Measurements from ENCODE around the gene FNBP1.

Gene FNBP1

GRCh38 chr9:129860653-129861446, 182.1 kb downstream of the FNBP1 start (continued):
- TF ChIP-seq ZNF23 (tag by site-specific recombination; IDR thresholded peaks at IDR 0.05; ENCODE audit: borderline replicate concordance) (no peak), ZNF362 (tag by site-specific recombination; IDR thresholded peaks at IDR 0.05) (no peak)

DNA sequence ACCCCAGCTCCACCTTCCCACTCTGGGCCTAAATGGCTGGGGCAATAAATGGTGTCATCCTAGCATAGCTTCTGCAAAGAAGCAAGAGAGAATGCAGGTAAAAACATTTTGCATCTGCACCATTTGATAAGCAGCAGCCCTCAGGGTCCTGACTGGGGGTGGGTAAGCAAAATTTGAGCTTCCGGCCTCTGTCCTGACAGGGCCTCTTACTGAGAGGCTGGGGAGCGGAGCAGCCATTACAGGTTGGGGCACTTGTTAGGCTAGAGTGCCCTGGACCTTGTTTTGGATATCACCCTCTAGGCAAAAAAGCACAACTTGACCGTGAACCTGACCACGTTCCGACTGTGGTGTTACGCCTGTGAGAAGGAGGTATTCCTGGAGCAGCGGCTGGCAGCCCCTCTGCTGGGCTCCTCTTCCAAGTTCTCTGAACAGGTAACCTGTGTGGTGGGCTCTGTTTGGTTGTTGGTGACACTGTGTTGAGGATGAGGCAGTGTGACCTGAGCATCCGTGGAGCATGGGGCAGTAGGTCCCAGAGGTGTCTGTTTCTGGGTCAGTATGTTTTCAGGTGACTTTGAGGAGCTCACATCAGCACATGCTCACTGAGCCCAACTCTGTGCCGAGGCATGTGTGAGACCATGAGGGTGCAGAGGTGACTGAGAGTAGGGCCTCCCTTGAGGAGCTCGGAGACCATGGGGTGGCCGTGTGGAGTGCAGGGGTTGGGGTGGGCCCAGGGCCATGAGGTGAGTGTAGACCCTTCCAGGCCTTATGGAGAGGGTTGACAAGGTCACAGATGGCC, 184.6 kb downstream of the FNBP1 start:
- TF ChIP-seq, protein P1, sequence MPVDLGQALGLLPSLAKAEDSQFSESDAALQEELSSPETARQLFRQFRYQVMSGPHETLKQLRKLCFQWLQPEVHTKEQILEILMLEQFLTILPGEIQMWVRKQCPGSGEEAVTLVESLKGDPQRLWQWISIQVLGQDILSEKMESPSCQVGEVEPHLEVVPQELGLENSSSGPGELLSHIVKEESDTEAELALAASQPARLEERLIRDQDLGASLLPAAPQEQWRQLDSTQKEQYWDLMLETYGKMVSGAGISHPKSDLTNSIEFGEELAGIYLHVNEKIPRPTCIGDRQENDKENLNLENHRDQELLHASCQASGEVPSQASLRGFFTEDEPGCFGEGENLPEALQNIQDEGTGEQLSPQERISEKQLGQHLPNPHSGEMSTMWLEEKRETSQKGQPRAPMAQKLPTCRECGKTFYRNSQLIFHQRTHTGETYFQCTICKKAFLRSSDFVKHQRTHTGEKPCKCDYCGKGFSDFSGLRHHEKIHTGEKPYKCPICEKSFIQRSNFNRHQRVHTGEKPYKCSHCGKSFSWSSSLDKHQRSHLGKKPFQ (tag by site-specific recombination; IDR thresholded peaks at IDR 0.05), result no peak
- TF ChIP-seq YY1 (tag by site-specific recombination; IDR thresholded peaks at IDR 0.05) (no peak), ZNF146 (tag by site-specific recombination; IDR thresholded peaks at IDR 0.05) (peak; percentile 57), KLF8 (tag by site-specific recombination; IDR thresholded peaks at IDR 0.05) (no peak), ZNF510 (tag by site-specific recombination; IDR thresholded peaks at IDR 0.05; ENCODE audit: insufficient replicate concordance) (no peak)
- POLR2A ChIA-PET, result interaction anchor here (0.6 kb wide), 1 partner anchor 192 kb away, joined by 3 read pairs; no protein-coding TSS in a partner anchor
- peaks cover 0 to 59% of the 10 kb centered on the region in 2 experiments; a peak in 1 of 3 replicates for H3K36me3 ChIP-seq (ENCODE audit: control insufficient read depth in 2 of 2, insufficient read depth in 1 of 2, low read length in 2 of 2)
- H3K4me1 ChIP-seq (ENCODE audit: control insufficient read depth, insufficient read depth, low read length), result no peaks in the 10 kb centered on the region
- CTCF ChIA-PET, result no interaction called here
- H3K9me3 ChIP-seq (ENCODE audit: control insufficient read depth, insufficient read depth, low read depth, low read length), result no peaks in the 10 kb centered on the region
- no peak overlapping the region for H3K27ac ChIP-seq (ENCODE audit: extremely low read depth, low read depth, low read length)
- no peak overlapping the region for H3K4me3 ChIP-seq (ENCODE audit: low read depth, low read length)

DNA sequence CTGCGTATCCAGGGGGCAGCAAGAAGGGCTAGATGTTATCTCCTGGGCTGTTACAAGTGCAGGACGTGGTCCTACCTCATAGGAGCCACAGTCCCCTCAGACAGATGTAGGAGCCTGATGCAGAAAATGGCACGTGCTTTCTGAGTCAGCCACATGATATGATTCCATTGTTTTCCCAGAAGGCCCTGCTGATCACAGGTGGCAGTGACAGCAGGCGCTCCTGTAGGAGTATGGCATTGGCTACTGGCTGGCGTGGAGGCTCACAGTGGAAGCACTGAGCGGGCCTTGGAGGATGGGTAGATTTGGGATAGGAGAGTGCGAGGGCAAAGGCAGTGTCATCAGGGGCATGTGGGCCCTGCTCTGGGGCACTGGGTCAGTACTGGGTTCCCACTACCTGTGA, 185.8 kb downstream of the FNBP1 start:
- POLR2A ChIA-PET, result no interaction called here
- CTCF ChIA-PET, result no interaction called here
- Histone ChIP-seq H3K27ac (ENCODE audit: extremely low read depth, low read depth, low read length) (no peak overlapping the region), H3K9me3 (ENCODE audit: control insufficient read depth, insufficient read depth, low read depth, low read length) (no peaks in the 10 kb centered on the region), H3K4me3 (ENCODE audit: low read depth, low read length) (no peak overlapping the region), H3K36me3 (ENCODE audit: control insufficient read depth in 2 of 2, insufficient read depth in 1 of 2, low read length in 2 of 2) (peaks cover 0 to 69% of the 10 kb centered on the region in 2 experiments; a peak in 1 of 3 replicates), H3K4me1 (ENCODE audit: control insufficient read depth, insufficient read depth, low read length) (no peaks in the 10 kb centered on the region)
- TF ChIP-seq ZNF558 (tag by site-specific recombination; IDR thresholded peaks at IDR 0.05) (no peak), SP3 (tag by site-specific recombination; IDR thresholded peaks at IDR 0.05) (no peak), ZNF561 (tag by site-specific recombination; IDR thresholded peaks at IDR 0.05; ENCODE audit: borderline replicate concordance) (no peak), ZNF645 (tag by site-specific recombination; IDR thresholded peaks at IDR 0.05) (no peak), ZNF302 (tag by site-specific recombination; IDR thresholded peaks at IDR 0.05; ENCODE audit: low read depth) (no peak)
- TF ChIP-seq, protein P2, sequence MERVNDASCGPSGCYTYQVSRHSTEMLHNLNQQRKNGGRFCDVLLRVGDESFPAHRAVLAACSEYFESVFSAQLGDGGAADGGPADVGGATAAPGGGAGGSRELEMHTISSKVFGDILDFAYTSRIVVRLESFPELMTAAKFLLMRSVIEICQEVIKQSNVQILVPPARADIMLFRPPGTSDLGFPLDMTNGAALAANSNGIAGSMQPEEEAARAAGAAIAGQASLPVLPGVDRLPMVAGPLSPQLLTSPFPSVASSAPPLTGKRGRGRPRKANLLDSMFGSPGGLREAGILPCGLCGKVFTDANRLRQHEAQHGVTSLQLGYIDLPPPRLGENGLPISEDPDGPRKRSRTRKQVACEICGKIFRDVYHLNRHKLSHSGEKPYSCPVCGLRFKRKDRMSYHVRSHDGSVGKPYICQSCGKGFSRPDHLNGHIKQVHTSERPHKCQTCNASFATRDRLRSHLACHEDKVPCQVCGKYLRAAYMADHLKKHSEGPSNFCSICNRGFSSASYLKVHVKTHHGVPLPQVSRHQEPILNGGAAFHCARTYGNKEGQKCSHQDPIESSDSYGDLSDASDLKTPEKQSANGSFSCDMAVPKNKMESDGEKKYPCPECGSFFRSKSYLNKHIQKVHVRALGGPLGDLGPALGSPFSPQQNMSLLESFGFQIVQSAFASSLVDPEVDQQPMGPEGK (tag by site-specific recombination; IDR thresholded peaks at IDR 0.05), result no peak
